ENCODE results near the gene VTI1A.
"Not testable (repeated sequence)": the region's sequence is repeated elsewhere in the genome, so short reads cannot be mapped to it uniquely, and the experiment has no call there.

The VTI1A gene

GRCh38 chr10:112858986-112859651 lies 412.1 kb downstream of the VTI1A start:
- H3K9me3 ChIP-seq (replicated peaks; ENCODE audit: insufficient read depth, low read length): no peaks in the 10 kb centered on the region
- H3K4me3 ChIP-seq (ENCODE audit: low read length): no peak overlapping the region
- no peak overlapping the region for H2AFZ ChIP-seq (ENCODE audit: low read length)
- H3K9me2 ChIP-seq (replicated peaks; ENCODE audit: insufficient read depth, low read length): no peaks in the 10 kb centered on the region
- H3K9ac ChIP-seq (ENCODE audit: low read length): no peak overlapping the region
- no peak overlapping the region for H3K4me2 ChIP-seq (ENCODE audit: low read depth, low read length)
- TF ChIP-seq EZH2phosphoT487 (IDR thresholded peaks at IDR 0.05; ENCODE audit: low read length): no peak
- no peak for TF ChIP-seq EZH2 (optimal IDR thresholded peaks at IDR 0.05; ENCODE audit: low read depth, low read length)
- no peak for TF ChIP-seq CTCF (IDR thresholded peaks at IDR 0.05; ENCODE audit: low read length)
- no peaks in the 10 kb centered on the region for H4K20me1 ChIP-seq (ENCODE audit: insufficient read depth, low read length)
- no peak overlapping the region for H3K27ac ChIP-seq (ENCODE audit: low read length)
- no peaks in the 10 kb centered on the region for H3K36me3 ChIP-seq (replicated peaks; ENCODE audit: insufficient read depth, low read length)
- H3K27me3 ChIP-seq (replicated peaks; ENCODE audit: insufficient read depth, low read length): no peaks in the 10 kb centered on the region
- H3F3A ChIP-seq (ENCODE audit: insufficient read depth, low read length): no peaks in the 10 kb centered on the region
- no peak for DNase-seq
- H3K4me1 ChIP-seq (ENCODE audit: low read length): no peaks in the 10 kb centered on the region
- H3K79me2 ChIP-seq (ENCODE audit: low read length): no peaks in the 10 kb centered on the region

GRCh38 chr10:112859793-112860192 lies 412.8 kb downstream of the VTI1A start:
- TF ChIP-seq EZH2 (optimal IDR thresholded peaks at IDR 0.05; ENCODE audit: low read depth, low read length) (no peak), EZH2phosphoT487 (IDR thresholded peaks at IDR 0.05; ENCODE audit: low read length) (no peak), CTCF (IDR thresholded peaks at IDR 0.05; ENCODE audit: low read length) (no peak)
- Histone ChIP-seq H3K36me3 (replicated peaks; ENCODE audit: insufficient read depth, low read length) (no peaks in the 10 kb centered on the region), H3K9me2 (replicated peaks; ENCODE audit: insufficient read depth, low read length) (no peaks in the 10 kb centered on the region), H3K4me1 (ENCODE audit: low read length) (no peaks in the 10 kb centered on the region), H4K20me1 (ENCODE audit: insufficient read depth, low read length) (no peaks in the 10 kb centered on the region), H3F3A (ENCODE audit: insufficient read depth, low read length) (no peaks in the 10 kb centered on the region), H2AFZ (ENCODE audit: low read length) (no peak overlapping the region), H3K27me3 (replicated peaks; ENCODE audit: insufficient read depth, low read length) (no peaks in the 10 kb centered on the region), H3K4me2 (ENCODE audit: low read depth, low read length) (no peak overlapping the region), H3K9ac (ENCODE audit: low read length) (no peak overlapping the region), H3K27ac (ENCODE audit: low read length) (no peak overlapping the region), H3K4me3 (ENCODE audit: low read length) (no peak overlapping the region), H3K9me3 (replicated peaks; ENCODE audit: insufficient read depth, low read length) (no peaks in the 10 kb centered on the region), H3K79me2 (ENCODE audit: low read length) (no peaks in the 10 kb centered on the region)
- DNase-seq: no peak

GRCh38 chr10:112863461-112863860 lies 416.4 kb downstream of the VTI1A start:
- not testable (repeated sequence) for DNase-seq; H3K4me1 ChIP-seq (ENCODE audit: low read length); H3K9me2 ChIP-seq (replicated peaks; ENCODE audit: insufficient read depth, low read length); H3K9ac ChIP-seq (ENCODE audit: low read length); H3K79me2 ChIP-seq (ENCODE audit: low read length); H3K27ac ChIP-seq (ENCODE audit: low read length); H3K9me3 ChIP-seq (replicated peaks; ENCODE audit: insufficient read depth, low read length); H2AFZ ChIP-seq (ENCODE audit: low read length); H4K20me1 ChIP-seq (ENCODE audit: insufficient read depth, low read length); H3F3A ChIP-seq (ENCODE audit: insufficient read depth, low read length); H3K4me3 ChIP-seq (ENCODE audit: low read length); H3K36me3 ChIP-seq (replicated peaks; ENCODE audit: insufficient read depth, low read length); H3K4me2 ChIP-seq (ENCODE audit: low read depth, low read length); H3K27me3 ChIP-seq (replicated peaks; ENCODE audit: insufficient read depth, low read length)
